OCI-LY7 (cell line): ENCODE measurements around the gene MYL5. TPM values are rescaled to one million over a fixed set of nuclear protein-coding genes. Genes with fewer than 3 reads are reported as not detected.

Source experiments
- BruUV-seq: library from RNA; stranded (reverse); fragments of 400-500 nt; replicated peaks from 2 replicates; lab custom pipeline; 2021; lab: Mats Ljungman, UMichigan
- CTCF ChIA-PET: fragments of 300-600 bp; sonication (Branson Sonifier 250); formaldehyde crosslinking; loops from one replicate; lab custom pipeline; 2022; ENCODE audit warnings: antibody characterized with exemption; ENCODE audit not compliant: unreplicated experiment; lab: Charles Lee
- POLR2A ChIA-PET: fragments of 300-600 bp; sonication (Branson Sonifier 250); formaldehyde crosslinking; loops from one replicate; lab custom pipeline; 2022; ENCODE audit warnings: antibody characterized with exemption; lab: Charles Lee
- DNase-seq: peaks from one replicate; pipeline ENCODE4 v3.0.0-alpha.2; 2015; ENCODE audit warnings: low spot score
- H2AFZ ChIP-seq: fragments of 200-600 bp; sonication (generic), shearing (Covaris generic); 2 replicates; pipeline ENCODE4 v1.6.1; 2014; ENCODE audit warnings: mild to moderate bottlenecking, antibody characterized with exemption, low read length, moderate library complexity
- H3K27ac ChIP-seq: fragments of 200-600 bp; sonication (generic); 2 replicates; pipeline ENCODE4 v1.5.1; 2014; ENCODE audit warnings: mixed run types, low read depth, mild to moderate bottlenecking, moderate library complexity, low read length, inconsistent platforms; ENCODE audit not compliant: poor library complexity, severe bottlenecking
- H3K36me3 ChIP-seq: fragments of 200-600 bp; sonication (generic); 2 replicates; pipeline ENCODE4 v1.6.1; 2014; ENCODE audit warnings: mild to moderate bottlenecking, antibody characterized with exemption, low read length, moderate library complexity, mixed read lengths; ENCODE audit not compliant: insufficient read depth
- H3K4me1 ChIP-seq: fragments of 200-600 bp; sonication (generic); 2 replicates; pipeline ENCODE4 v1.5.1; 2014; ENCODE audit warnings: mild to moderate bottlenecking, low read length; ENCODE audit not compliant: insufficient read depth, poor library complexity, severe bottlenecking
- H3K4me2 ChIP-seq: fragments of 200-600 bp; sonication (generic); 2 replicates; pipeline ENCODE4 v1.6.1; 2014; ENCODE audit warnings: mild to moderate bottlenecking, low read length
- H3K4me3 ChIP-seq: fragments of 200-600 bp; sonication (generic); 2 replicates; pipeline ENCODE4 v1.5.1; 2014; ENCODE audit warnings: mild to moderate bottlenecking, low read depth, low read length; ENCODE audit not compliant: poor library complexity, severe bottlenecking
- H3K79me2 ChIP-seq: fragments of 200-600 bp; sonication (generic); 2 replicates; pipeline ENCODE4 v1.6.1; 2016; ENCODE audit warnings: low read depth, mild to moderate bottlenecking, low read length, moderate library complexity, mixed read lengths; ENCODE audit not compliant: insufficient read depth
- H3K9me2 ChIP-seq: fragments of 200-600 bp; sonication (generic); 2 replicates; pipeline ENCODE4 v1.6.1; 2016; ENCODE audit warnings: mild to moderate bottlenecking, low read length, mixed read lengths; ENCODE audit not compliant: insufficient read depth
- H3K9me3 ChIP-seq: fragments of 200-600 bp; sonication (generic); 2 replicates; pipeline ENCODE4 v1.6.1; 2014; ENCODE audit warnings: mild to moderate bottlenecking, mixed run types, low read length, mixed read lengths
- H4K20me1 ChIP-seq: fragments of 200-600 bp; sonication (generic); 2 replicates; pipeline ENCODE4 v1.6.1; 2014; ENCODE audit warnings: mild to moderate bottlenecking, antibody characterized with exemption, low read length, moderate library complexity, mixed read lengths; ENCODE audit not compliant: insufficient read depth
- EZH2phosphoT487 ChIP-seq: fragments of 200-600 bp; sonication (generic); IDR thresholded peaks from 2 replicates; pipeline ENCODE4 v1.6.1; 2018; ENCODE audit warnings: low read depth, borderline replicate concordance, mild to moderate bottlenecking, mixed run types, antibody characterized with exemption, low read length, moderate library complexity, mixed read lengths
- intact Hi-C: fragments of 100-400 bp; cut with micrococcal nuclease; formaldehyde crosslinking; loops from one replicate; pipeline ENCODE4 v1.10.0; 2022; ENCODE audit not compliant: unreplicated experiment
- total RNA-seq, 2 experiments: library from RNA; depleted of rRNA in 1 of 2; stranded (reverse); fragments of >200 nt in 1 of 2; shearing (Covaris generic) in 1 of 2; gene quantifications; 2 replicates each; pipeline ENCODE4 v1.2.3, GENCODE V29; 2014 to 2022
- TF ChIP-seq, protein P1 (sequence below): fragments of 200-600 bp; sonication (generic); conservative IDR thresholded peaks from 2 replicates; pipeline ENCODE4 v1.5.1; 2014; ENCODE audit warnings: mild to moderate bottlenecking, antibody characterized with exemption, low read length, moderate library complexity, mixed read lengths

MYL5 gene
- total RNA-seq, 2 experiments from 2014 or later, result 24.4 to 62.2 TPM

DNA sequence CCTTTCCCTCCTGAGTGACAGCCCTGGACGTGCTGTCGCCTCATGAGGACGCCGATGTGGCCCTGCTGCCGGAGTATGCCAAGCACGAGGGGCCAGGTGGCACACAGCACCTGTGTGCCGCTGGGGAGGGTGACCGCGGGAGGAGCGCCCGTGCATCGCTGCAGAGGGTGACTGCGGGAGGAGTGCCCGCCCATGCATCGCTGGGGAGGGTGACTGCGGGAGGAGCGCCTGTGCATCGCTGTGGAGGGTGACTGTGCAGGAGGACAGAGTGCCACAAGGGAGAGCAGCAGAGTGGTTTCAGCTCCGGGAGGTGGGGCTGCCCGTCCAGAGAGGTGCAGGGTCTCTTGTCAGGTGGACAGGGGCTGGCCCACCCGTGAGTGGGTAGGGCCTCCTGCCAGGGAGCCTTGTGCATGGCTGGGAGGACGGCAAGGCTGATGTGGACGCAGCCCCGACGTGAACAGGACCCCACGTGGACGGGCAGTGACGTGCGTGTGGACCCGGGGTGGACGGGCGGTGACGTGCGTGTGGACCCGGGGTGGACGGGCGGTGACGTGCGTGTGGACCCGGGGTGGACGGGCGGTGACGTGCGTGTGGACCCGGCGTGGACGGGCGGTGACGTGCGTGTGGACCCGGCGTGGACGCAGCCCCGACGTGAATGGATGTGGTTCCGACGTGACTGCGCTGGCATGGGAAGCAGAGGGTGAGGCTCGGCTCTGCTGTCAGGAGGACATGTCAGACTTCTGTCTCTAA, 45.9 kb downstream of the MYL5 start:
- POLR2A ChIA-PET, result no interaction called here
- Histone ChIP-seq H3K79me2 (no peaks in the 10 kb centered on the region), H4K20me1 (no peaks in the 10 kb centered on the region), H3K4me2 (no peak overlapping the region), H3K9me3 (no peaks in the 10 kb centered on the region), H3K36me3 (peaks cover 28% of the 10 kb centered on the region), H3K4me3 (no peak overlapping the region), H2AFZ (no peak overlapping the region), H3K9me2 (no peaks in the 10 kb centered on the region), H3K4me1 (no peaks in the 10 kb centered on the region), H3K27ac (no peak overlapping the region)
- intact Hi-C loops, result no loop called here
- no peak for DNase-seq
- CTCF ChIA-PET, result no interaction called here
- no peak for TF ChIP-seq EZH2phosphoT487
- TF ChIP-seq, protein P1, sequence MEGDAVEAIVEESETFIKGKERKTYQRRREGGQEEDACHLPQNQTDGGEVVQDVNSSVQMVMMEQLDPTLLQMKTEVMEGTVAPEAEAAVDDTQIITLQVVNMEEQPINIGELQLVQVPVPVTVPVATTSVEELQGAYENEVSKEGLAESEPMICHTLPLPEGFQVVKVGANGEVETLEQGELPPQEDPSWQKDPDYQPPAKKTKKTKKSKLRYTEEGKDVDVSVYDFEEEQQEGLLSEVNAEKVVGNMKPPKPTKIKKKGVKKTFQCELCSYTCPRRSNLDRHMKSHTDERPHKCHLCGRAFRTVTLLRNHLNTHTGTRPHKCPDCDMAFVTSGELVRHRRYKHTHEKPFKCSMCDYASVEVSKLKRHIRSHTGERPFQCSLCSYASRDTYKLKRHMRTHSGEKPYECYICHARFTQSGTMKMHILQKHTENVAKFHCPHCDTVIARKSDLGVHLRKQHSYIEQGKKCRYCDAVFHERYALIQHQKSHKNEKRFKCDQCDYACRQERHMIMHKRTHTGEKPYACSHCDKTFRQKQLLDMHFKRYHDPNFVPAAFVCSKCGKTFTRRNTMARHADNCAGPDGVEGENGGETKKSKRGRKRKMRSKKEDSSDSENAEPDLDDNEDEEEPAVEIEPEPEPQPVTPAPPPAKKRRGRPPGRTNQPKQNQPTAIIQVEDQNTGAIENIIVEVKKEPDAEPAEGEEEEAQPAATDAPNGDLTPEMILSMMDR, result no peak
- no TSS peak for BruUV-seq

GRCh38 chr4:721261-722168, 47.2 kb downstream of the MYL5 start:
- Histone ChIP-seq H3K4me2 (no peak overlapping the region), H3K27ac (no peak overlapping the region), H3K79me2 (no peaks in the 10 kb centered on the region), H3K9me3 (no peaks in the 10 kb centered on the region), H2AFZ (no peak overlapping the region), H3K36me3 (peaks cover 28% of the 10 kb centered on the region), H3K4me3 (no peak overlapping the region), H3K4me1 (no peaks in the 10 kb centered on the region), H3K9me2 (no peaks in the 10 kb centered on the region), H4K20me1 (no peaks in the 10 kb centered on the region)
- POLR2A ChIA-PET, result no interaction called here
- intact Hi-C loops, result no loop called here
- no TSS peak for BruUV-seq
- no peak for TF ChIP-seq EZH2phosphoT487
- TF ChIP-seq, protein P1, result no peak
- no peak for DNase-seq
- CTCF ChIA-PET, result no interaction called here
